Activated T-helper 17 cell treated with anti-CD3 and anti-CD28 coated beads, Interleukin-2, amount 50 U/mL, for 72 hours (primary cell): Measurements from ENCODE around the gene SLC25A11. TPM values are rescaled to one million over a fixed set of nuclear protein-coding genes. Genes with fewer than 3 reads are reported as not detected.

ENCODE experiments used
- ATAC-seq: fragments of 150-1000 bp; cut with Tn5 transposase; replicated peaks from 2 replicates; pipeline ENCODE4 v1.10.0; 2021; ENCODE audit warnings: mild to moderate bottlenecking, moderate library complexity
- H3K27ac Mint-ChIP-seq: one replicate; pipeline ENCODE4 v1.8.0; 2022; ENCODE audit warnings: mixed read lengths
- H3K27me3 Mint-ChIP-seq: one replicate; pipeline ENCODE4 v1.8.0; 2022; ENCODE audit warnings: mixed read lengths
- H3K36me3 Mint-ChIP-seq: one replicate; pipeline ENCODE4 v1.8.0; 2022; ENCODE audit warnings: low read depth, mild to moderate bottlenecking, mixed read lengths
- H3K4me1 Mint-ChIP-seq: one replicate; pipeline ENCODE4 v1.8.0; 2022; ENCODE audit warnings: mixed read lengths
- H3K4me3 Mint-ChIP-seq: one replicate; pipeline ENCODE4 v1.8.0; 2022; ENCODE audit warnings: mild to moderate bottlenecking, mixed read lengths
- H3K9me3 Mint-ChIP-seq: one replicate; pipeline ENCODE4 v1.8.0; 2022; ENCODE audit warnings: mixed read lengths
- total RNA-seq, 2 donors: library from RNA; stranded (reverse); gene quantifications; one replicate each; pipeline ENCODE4 v1.2.3, GENCODE V29; 2022

The SLC25A11 gene
- total RNA-seq, 2 donors from 2014 or later = 54.7 to 68.5 TPM

DNA sequence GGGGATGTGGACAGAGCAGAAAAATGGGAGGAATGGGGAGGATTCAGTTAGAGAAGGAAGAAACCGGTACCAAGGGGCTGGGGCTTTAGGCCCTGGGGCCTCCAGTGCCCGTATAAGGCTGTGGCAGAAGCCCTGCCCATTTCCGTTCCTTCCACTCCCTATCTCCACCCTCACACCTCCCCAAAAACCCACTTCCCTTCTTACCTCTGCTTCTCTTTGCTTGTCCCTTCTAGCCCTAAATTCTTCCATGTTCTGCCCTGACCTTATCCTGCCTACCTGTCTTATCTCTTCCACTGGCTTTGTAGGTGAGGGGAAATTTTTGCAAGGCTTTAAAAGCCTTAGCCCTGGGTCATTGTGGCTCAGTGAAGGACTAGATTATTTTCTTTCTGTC, 4.3 kb upstream of the SLC25A11 start:
- ATAC-seq = peak; percentile 22
- Mint-ChIP-seq H3K27ac (peak overlapping the region; percentile 94), H3K4me1 (peaks cover 40% of the 10 kb centered on the region), H3K36me3 (peaks cover 90% of the 10 kb centered on the region), H3K4me3 (peak overlapping the region; percentile 91), H3K9me3 (no peaks in the 10 kb centered on the region), H3K27me3 (no peaks in the 10 kb centered on the region)

- H3K4me3 Mint-ChIP-seq = peak overlapping the region; percentile 91
- H3K4me1 Mint-ChIP-seq = peaks cover 46% of the 10 kb centered on the region
- no peaks in the 10 kb centered on the region for H3K9me3 Mint-ChIP-seq
- H3K36me3 Mint-ChIP-seq = peaks cover 95% of the 10 kb centered on the region
- no peaks in the 10 kb centered on the region for H3K27me3 Mint-ChIP-seq
- H3K27ac Mint-ChIP-seq = peak overlapping the region; percentile 93
- ATAC-seq = no peak
These were observed 3.1 kb upstream of the SLC25A11 start for GRCh38 chr17:4942760-4943508.

DNA sequence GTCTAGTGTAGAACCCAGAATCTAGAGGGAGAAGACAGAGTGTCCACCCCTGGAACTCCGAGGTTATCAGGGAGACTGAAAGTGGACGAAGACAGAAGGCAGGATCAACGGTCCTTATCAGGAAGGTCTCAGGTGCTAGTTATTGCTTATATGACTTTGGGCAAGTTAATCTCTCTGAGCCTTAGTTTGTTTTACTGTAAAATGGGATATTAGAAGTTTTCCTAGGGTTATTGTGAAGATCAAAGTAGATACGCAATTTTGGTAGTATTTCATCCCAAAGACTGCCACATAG, 1.4 kb upstream of the SLC25A11 start:
- ATAC-seq = no peak
- Mint-ChIP-seq H3K36me3 (peaks cover 94% of the 10 kb centered on the region), H3K4me3 (peak overlapping the region; percentile 91), H3K9me3 (no peaks in the 10 kb centered on the region), H3K27me3 (no peaks in the 10 kb centered on the region), H3K4me1 (peaks cover 47% of the 10 kb centered on the region), H3K27ac (peak overlapping the region; percentile 93)

GRCh38 chr17:4940555-4941318, 891 bp upstream of the SLC25A11 start:
- no peak for ATAC-seq

GRCh38 chr17:4939546-4939795, 375 bp downstream of the SLC25A11 start:
- Mint-ChIP-seq H3K4me3 (peak overlapping the region; percentile 91), H3K36me3 (peaks cover 84% of the 10 kb centered on the region), H3K27ac (peak overlapping the region; percentile 93), H3K4me1 (peaks cover 41% of the 10 kb centered on the region), H3K27me3 (no peaks in the 10 kb centered on the region), H3K9me3 (no peaks in the 10 kb centered on the region)
- ATAC-seq = peak; percentile 0

More at GRCh38 chr17:4940555-4941318, 891 bp upstream of the SLC25A11 start:
- Mint-ChIP-seq H3K36me3 (peaks cover 94% of the 10 kb centered on the region), H3K9me3 (no peaks in the 10 kb centered on the region), H3K27me3 (no peaks in the 10 kb centered on the region), H3K4me3 (peak overlapping the region; percentile 91), H3K4me1 (peaks cover 51% of the 10 kb centered on the region), H3K27ac (peak overlapping the region; percentile 93)

DNA sequence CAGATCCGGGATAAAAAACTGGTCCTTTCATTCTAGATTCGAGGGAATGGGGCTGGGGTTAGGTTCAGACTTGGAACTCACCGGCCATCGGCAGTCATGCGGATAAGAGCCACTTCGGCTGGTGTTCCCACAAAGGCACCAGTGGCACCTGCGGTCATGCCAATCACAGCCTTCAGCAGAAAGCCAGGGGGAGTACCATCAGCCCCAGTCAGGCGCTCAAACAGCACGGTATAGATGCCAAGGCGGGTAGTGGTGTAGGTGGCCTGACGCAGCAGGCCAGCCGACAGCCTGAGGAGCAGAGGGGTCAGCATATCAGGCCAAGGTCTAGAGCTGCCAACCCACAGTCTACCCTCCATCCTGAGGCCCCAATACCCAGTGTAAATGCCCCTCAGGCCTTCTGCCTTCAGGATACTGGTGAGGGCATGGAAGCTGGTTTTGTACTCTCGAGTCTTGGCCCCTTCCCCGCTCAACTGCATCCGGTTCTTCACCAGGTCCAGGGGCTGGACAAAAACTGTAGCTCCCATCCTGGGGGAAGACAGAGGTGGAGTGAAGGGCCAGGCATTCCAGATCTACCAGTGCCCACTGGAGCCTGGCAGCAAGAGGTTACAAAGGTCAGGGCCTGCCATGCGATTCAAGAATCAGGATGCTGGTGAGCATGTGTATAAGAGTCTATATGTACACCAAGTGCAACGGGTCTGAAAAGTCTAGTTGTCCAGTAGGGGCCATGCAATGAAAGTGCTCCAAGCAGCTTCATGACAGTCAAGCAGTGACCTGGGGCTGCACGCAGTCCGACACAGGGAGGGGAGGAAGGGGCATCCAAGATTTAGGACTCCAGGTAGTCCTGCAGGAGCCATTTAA, 929 bp downstream of the SLC25A11 start:
- peak overlapping the region; percentile 91 for H3K4me3 Mint-ChIP-seq
- ATAC-seq = no peak
- peaks cover 41% of the 10 kb centered on the region for H3K4me1 Mint-ChIP-seq
- H3K27me3 Mint-ChIP-seq = no peaks in the 10 kb centered on the region
- peaks cover 84% of the 10 kb centered on the region for H3K36me3 Mint-ChIP-seq
- H3K27ac Mint-ChIP-seq = peak overlapping the region; percentile 93
- no peaks in the 10 kb centered on the region for H3K9me3 Mint-ChIP-seq

DNA sequence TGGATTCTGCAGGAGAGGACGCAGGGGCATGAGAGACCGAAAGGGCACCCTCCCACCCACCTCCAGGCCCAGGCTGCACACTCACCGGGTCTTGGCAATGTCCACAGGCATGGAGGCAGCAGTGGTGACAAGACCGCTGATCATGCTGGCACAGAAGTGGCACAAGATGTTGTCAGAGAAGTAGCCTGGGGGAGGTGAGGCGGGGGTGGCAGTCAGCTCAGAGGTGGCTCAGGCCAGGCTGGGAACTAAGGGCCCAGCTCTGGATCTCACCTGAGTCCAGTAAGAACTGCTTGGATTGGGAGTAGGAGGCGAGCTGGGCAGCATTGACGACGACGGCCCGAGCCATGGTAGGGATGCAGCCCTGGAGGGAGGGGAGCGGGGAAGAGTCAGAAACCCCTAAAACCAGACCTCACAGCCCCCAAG, 1.8 kb downstream of the SLC25A11 start:
- H3K4me1 Mint-ChIP-seq = peaks cover 44% of the 10 kb centered on the region
- ATAC-seq = no peak
- H3K27ac Mint-ChIP-seq = peak overlapping the region; percentile 93

GRCh38 chr17:4937553-4937952, 2.3 kb downstream of the SLC25A11 start:
- no peak for ATAC-seq
- Mint-ChIP-seq H3K36me3 (peaks cover 73% of the 10 kb centered on the region), H3K9me3 (no peaks in the 10 kb centered on the region), H3K4me3 (peak overlapping the region; percentile 91), H3K27me3 (no peaks in the 10 kb centered on the region), H3K4me1 (peaks cover 40% of the 10 kb centered on the region), H3K27ac (peak overlapping the region; percentile 41)

More for the DNA sequence above, 1.8 kb downstream of the SLC25A11 start:
- Mint-ChIP-seq H3K4me3 (peak overlapping the region; percentile 91), H3K9me3 (no peaks in the 10 kb centered on the region), H3K36me3 (peaks cover 78% of the 10 kb centered on the region), H3K27me3 (no peaks in the 10 kb centered on the region)

DNA sequence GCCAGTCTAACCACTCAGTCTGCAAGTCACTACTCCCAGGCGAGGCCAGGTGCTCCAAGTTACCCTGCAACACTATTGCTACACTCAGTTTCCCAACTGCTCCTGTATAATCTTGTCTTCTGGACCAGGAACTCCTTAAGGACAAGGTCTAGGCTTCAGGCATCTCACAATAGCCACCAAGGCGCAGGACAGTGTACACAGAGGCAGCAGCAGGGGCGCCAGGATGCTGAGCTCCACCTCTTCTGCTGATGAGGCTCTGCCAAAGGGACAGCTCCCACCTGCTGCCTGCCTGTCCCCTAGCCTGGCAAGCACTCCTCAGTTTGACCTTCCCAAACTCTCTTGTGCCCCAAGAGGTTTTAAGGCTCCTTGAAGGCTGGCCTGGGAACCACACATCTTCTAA, 3.4 kb downstream of the SLC25A11 start:
- Mint-ChIP-seq H3K36me3 (peaks cover 61% of the 10 kb centered on the region), H3K27ac (peak overlapping the region; percentile 41), H3K9me3 (no peaks in the 10 kb centered on the region), H3K4me3 (no peak overlapping the region), H3K27me3 (no peaks in the 10 kb centered on the region), H3K4me1 (peaks cover 33% of the 10 kb centered on the region)
- ATAC-seq = no peak

GRCh38 chr17:4935650-4936049, 4.2 kb downstream of the SLC25A11 start:
- no peaks in the 10 kb centered on the region for H3K9me3 Mint-ChIP-seq
- no peak for ATAC-seq
- peaks cover 27% of the 10 kb centered on the region for H3K4me1 Mint-ChIP-seq
- H3K36me3 Mint-ChIP-seq = peaks cover 54% of the 10 kb centered on the region
- H3K27me3 Mint-ChIP-seq = no peaks in the 10 kb centered on the region
- peak overlapping the region; percentile 25 for H3K27ac Mint-ChIP-seq
- no peak overlapping the region for H3K4me3 Mint-ChIP-seq

- peak overlapping the region; percentile 47 for H3K27ac Mint-ChIP-seq
- H3K36me3 Mint-ChIP-seq = peaks cover 50% of the 10 kb centered on the region
- H3K9me3 Mint-ChIP-seq = no peaks in the 10 kb centered on the region
- H3K27me3 Mint-ChIP-seq = no peaks in the 10 kb centered on the region
- peak; percentile 85 for ATAC-seq
- H3K4me1 Mint-ChIP-seq = peaks cover 27% of the 10 kb centered on the region
- peak overlapping the region; percentile 42 for H3K4me3 Mint-ChIP-seq
These were observed 5.5 kb downstream of the SLC25A11 start for GRCh38 chr17:4934173-4934979.

DNA sequence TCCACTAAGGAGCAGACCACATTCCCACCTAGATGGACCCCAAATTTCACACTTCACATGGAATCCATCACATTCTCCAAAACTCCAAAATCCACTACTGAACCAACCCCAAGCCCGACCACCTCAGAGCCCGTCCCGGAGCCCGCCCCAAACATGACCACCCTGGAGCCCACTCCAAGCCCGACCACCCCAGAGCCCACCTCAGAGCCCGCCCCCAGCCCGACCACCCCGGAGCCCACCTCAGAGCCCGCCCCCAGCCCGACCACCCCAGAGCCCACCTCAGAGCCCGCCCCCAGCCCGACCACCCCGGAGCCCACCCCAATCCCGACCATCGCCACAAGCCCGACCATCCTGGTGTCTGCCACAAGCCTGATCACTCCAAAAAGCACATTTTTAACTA, 6.2 kb downstream of the SLC25A11 start:
- H3K9me3 Mint-ChIP-seq = no peaks in the 10 kb centered on the region
- H3K27me3 Mint-ChIP-seq = no peaks in the 10 kb centered on the region
- H3K4me1 Mint-ChIP-seq = peaks cover 27% of the 10 kb centered on the region
- H3K27ac Mint-ChIP-seq = peak overlapping the region; percentile 47
- no peak overlapping the region for H3K4me3 Mint-ChIP-seq
- peaks cover 50% of the 10 kb centered on the region for H3K36me3 Mint-ChIP-seq
- ATAC-seq = no peak

- Mint-ChIP-seq H3K4me1 (peaks cover 21% of the 10 kb centered on the region), H3K27ac (peak overlapping the region; percentile 47), H3K9me3 (no peaks in the 10 kb centered on the region), H3K27me3 (no peaks in the 10 kb centered on the region), H3K36me3 (peaks cover 48% of the 10 kb centered on the region), H3K4me3 (no peak overlapping the region)
- no peak for ATAC-seq
These were observed 7.1 kb downstream of the SLC25A11 start for GRCh38 chr17:4932756-4933155.

DNA sequence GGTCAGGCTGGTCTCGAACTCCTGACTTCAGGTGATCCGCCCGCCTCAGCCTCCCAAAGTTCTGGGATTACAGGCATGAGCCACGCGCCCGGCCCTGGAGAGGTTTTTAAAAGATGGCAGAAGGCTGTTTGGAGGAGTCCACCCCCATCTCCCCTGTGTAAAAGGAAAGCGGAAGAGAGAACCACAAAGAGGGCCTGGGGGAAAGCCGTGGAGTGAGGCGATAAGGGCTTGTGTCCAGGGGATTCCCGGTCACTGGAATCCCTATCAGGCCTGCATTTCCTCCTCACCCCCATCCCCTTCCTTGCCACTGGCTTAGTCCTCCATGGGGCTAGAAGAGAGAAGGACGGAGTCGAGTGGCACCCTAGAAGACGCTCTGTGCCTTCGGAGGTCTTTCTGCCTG, 7.9 kb downstream of the SLC25A11 start, which contains the start of gene GP1BA:
GP1BA (plus strand) TSS at position 315 of the 400 bp plus-strand sequence. CDS start 328 bp downstream, outside the sequence.
- no peak within 1 kb of the TSS for H3K4me3 Mint-ChIP-seq
- no peak for ATAC-seq
- no peaks in the 10 kb centered on the region for H3K27me3 Mint-ChIP-seq
- peaks cover 40% of the 10 kb centered on the region for H3K36me3 Mint-ChIP-seq
- peak within 1 kb of the TSS; percentile 47 for H3K27ac Mint-ChIP-seq
- H3K4me1 Mint-ChIP-seq = peaks cover 21% of the 10 kb centered on the region
- no peaks in the 10 kb centered on the region for H3K9me3 Mint-ChIP-seq
